NT2/D1 (cell line): ENCODE data around the gene C2orf81.

ENCODE experiments used
- SUZ12 ChIP-seq: IDR thresholded peaks from 2 replicates; pipeline ENCODE4 v1.6.1; 2011; ENCODE audit not compliant: insufficient read length, insufficient read depth; ENCODE audit errors: extremely low read depth
- YY1 ChIP-seq: IDR thresholded peaks from 2 replicates; pipeline ENCODE4 v1.6.1; 2011; ENCODE audit not compliant: insufficient read length, insufficient read depth
- ZNF274 ChIP-seq: IDR thresholded peaks from 2 replicates; pipeline ENCODE4 v1.6.1; 2011; ENCODE audit warnings: mild to moderate bottlenecking, low read depth, low read length

DNA sequence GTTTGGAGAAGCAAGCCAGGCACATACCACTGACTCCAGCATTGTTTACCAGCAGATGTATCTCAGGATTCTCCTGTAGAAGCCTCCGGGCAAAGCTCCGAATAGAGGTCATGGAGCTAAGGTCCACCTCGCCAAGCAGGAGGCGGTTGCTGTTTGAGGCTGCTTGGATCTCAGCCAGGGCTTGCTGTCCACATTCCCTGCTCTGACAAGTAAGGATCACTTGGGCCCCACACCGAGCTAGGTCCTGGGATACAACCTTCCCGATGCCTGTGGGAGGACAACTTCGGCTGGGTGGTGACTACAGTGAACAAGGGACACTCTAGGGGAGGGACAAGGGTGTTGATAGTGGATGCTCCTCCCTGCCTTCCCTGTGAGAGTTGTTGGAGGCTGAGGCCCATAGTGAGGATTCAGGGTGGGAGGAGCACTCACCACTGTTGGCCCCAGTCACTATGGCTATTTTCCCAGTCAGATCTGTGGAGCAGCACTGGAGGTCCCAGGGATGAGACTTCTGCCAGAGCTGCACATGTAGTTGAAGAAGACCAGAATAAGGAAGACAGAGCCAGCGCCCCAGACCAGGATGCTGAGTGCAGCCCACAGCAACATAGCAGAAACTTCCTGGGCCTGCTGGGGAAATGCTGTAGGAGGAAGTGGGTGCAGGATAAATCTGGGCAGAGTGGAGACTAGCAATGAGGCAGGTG, 8.3 kb downstream of the C2orf81 start:
- no peak for TF ChIP-seq SUZ12
- no peak for TF ChIP-seq ZNF274
- TF ChIP-seq YY1: no peak
